ENCODE data around the gene TLR5. TPM values are rescaled to one million over a fixed set of nuclear protein-coding genes. Genes with fewer than 3 reads are reported as not detected.

TLR5 gene
- total and polyA plus RNA-seq, 2 of the 4 experiments (the other 2 are of a cell fraction): 0.09 to 0.18 TPM

DNA sequence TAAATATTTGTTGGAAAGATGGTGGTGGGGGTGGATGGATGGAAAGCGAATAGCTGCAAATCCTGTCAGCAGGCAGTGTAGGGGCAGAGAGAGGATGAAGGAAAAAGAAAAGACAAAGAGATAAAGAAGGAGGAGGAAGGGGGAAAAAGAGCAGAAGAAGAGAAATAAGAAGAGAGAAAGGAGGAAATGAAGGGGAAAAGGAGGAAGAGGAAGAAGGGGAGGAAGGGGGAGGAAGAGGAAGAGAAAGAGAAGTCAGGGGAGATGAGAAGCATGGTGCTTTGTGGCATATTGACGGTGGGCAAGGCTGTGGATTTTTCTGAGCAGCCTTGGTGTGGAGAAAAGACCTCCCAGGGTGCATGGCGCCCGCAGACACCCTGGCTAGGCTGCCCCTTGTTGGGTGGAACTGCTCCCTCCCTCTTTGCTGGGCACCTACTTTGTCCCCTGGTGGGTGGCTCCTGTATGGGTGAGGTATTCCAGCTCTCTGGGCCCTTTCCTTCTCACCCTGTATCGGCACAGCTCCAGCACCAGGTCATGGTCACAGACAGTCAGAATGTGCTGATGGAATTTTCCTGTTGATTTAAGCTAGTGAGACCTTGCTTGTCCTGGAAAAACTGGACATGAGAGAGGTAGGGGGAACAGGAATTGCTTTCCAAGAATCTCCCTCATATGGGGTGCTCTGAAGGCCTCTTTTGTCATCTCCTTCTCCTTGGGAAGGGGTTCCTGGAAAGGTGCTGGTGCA is 45.7 kb upstream of the TLR5 start:
- Histone ChIP-seq H2BK5ac (ENCODE audit: low read depth, low read length, poor library complexity, severe bottlenecking) (no peak overlapping the region), H3K4me1 (ENCODE audit: control insufficient read depth, insufficient read depth, low read length) (no peaks in the 10 kb centered on the region), H2AFZ (replicated peaks; ENCODE audit: low read length, poor library complexity) (no peak overlapping the region), H2BK15ac (ENCODE audit: low read depth, low read length) (no peak overlapping the region), H4K8ac (ENCODE audit: low read depth in 2 of 2, low read length in 2 of 2) (no peak overlapping the region), H3K9me1 (ENCODE audit: insufficient read depth, low read length) (no peaks in the 10 kb centered on the region), H3K9ac (ENCODE audit: low read depth, low read length) (no peak overlapping the region), H3K18ac (ENCODE audit: low read depth, low read length) (no peak overlapping the region), H2AK9ac (replicated peaks; ENCODE audit: low read depth, low read length, poor library complexity) (no peak overlapping the region), H2BK20ac (ENCODE audit: low read depth, low read length) (no peak overlapping the region), H3K4ac (ENCODE audit: low read depth, low read length) (no peak overlapping the region), H3K56ac (ENCODE audit: extremely low read depth, insufficient read depth, low read length) (no peak overlapping the region), H2BK120ac (ENCODE audit: low read depth, low read length) (no peak overlapping the region), H3K23ac (ENCODE audit: low read depth, low read length) (no peak overlapping the region), H3K36me3 (ENCODE audit: control insufficient read depth, insufficient read depth, low read length) (no peaks in the 10 kb centered on the region), H4K91ac (ENCODE audit: insufficient read depth, low read depth, low read length) (no peak overlapping the region), H3K27ac (ENCODE audit: insufficient read depth, low read length) (no peak overlapping the region), H4K20me1 (ENCODE audit: insufficient read depth, low read length) (no peaks in the 10 kb centered on the region), H3K14ac (replicated peaks; ENCODE audit: low read depth, low read length) (no peak overlapping the region), H3K27me3 (ENCODE audit: control insufficient read depth, insufficient read depth, low read length) (peaks cover 7% of the 10 kb centered on the region), H4K5ac (ENCODE audit: low read depth, low read length) (no peak overlapping the region), H2AK5ac (ENCODE audit: low read depth, low read length) (no peak overlapping the region), H3K4me3 (ENCODE audit: insufficient read depth, low read depth, low read length) (no peak overlapping the region), H3K4me2 (ENCODE audit: low read depth, low read length) (no peak overlapping the region), H3K79me1 (ENCODE audit: low read depth in 1 of 2, low read length in 2 of 2) (no peaks in the 10 kb centered on the region), H3K9me3 (ENCODE audit: control insufficient read depth, insufficient read depth, low read length) (no peaks in the 10 kb centered on the region)
- TF ChIP-seq, protein P1, sequence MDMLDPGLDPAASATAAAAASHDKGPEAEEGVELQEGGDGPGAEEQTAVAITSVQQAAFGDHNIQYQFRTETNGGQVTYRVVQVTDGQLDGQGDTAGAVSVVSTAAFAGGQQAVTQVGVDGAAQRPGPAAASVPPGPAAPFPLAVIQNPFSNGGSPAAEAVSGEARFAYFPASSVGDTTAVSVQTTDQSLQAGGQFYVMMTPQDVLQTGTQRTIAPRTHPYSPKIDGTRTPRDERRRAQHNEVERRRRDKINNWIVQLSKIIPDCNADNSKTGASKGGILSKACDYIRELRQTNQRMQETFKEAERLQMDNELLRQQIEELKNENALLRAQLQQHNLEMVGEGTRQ (IDR thresholded peaks at IDR 0.05; ENCODE audit: low read depth, low read length): no peak
- TF ChIP-seq NFE2L2 (IDR thresholded peaks at IDR 0.05; ENCODE audit: low read depth, low read length): no peak
- dilution Hi-C loops (cut with HindIII; ENCODE audit: low sequenced_read_pairs, unreplicated experiment): no loop called here
- DNase-seq (no peak), ATAC-seq (ENCODE audit: low read depth) (no peak)
- intact Hi-C loops (cut with micrococcal nuclease): no loop called here
- ChIA-PET CTCF (no interaction called here), POLR2A (ENCODE audit: unreplicated experiment) (no interaction called here)
- WGBS, 2 experiments (ENCODE audit: extremely low coverage in 2 of 2, insufficient read length in 1 of 2): 100% methylated on average over 1 of the region's 5 CpGs; no CpG with 5 or more reads in 1 of the 2 experiments
- no TSS peak for BruUV-seq (replicated peaks)
- in situ Hi-C loops (cut with MboI; ENCODE audit: low sequenced_read_pairs): no loop called here
